C4-2B (cell line): ENCODE results near the gene TRMT112.

Source experiments
- H3K27ac ChIP-seq: fragments of 450-650 bp; 2 replicates; pipeline ENCODE4 v1.5.1; 2017
- ZFX ChIP-seq: fragments of 450-650 bp; IDR thresholded peaks from 2 replicates; pipeline ENCODE4 v1.6.1; 2017
- TF ChIP-seq, protein P1 (sequence below): fragments of 450-650 bp; conservative IDR thresholded peaks from 2 replicates; pipeline ENCODE4 v1.5.1; 2017; ENCODE audit warnings: mild to moderate bottlenecking

The TRMT112 gene

DNA sequence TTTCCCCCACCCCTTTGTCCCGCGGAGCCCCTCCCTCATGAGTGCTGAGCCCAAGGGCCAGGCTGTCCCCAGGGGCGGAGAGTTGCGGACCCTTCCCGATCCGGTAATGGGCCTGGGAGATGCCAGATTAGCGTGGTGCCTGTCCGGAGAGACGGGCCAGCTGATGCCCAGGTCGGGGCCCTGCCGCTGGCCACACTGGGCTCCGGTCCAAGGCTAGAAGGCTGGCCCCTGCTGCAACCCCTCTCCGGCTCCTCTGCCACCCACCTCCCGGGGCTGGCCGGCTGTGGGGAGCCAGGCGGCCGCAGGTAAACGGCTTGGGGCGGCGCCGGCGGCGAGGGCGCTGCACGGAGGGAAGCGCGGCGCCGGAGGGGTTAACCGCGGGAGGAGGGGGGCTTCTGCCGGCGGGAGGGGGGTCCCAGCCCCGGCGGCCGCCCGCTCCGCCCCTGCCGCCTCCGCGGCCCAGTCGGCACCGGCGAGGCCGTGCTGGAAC lies 26.1 kb downstream of the TRMT112 start, which contains the start of gene KCNK4:
Gene KCNK4 (plus strand): TSS at position 41 of the 490 bp plus-strand sequence. CDS start 1,717 bp downstream, outside the sequence.
- no peak within 1 kb of the TSS for H3K27ac ChIP-seq
- no peak for TF ChIP-seq ZFX
- TF ChIP-seq, protein P1, sequence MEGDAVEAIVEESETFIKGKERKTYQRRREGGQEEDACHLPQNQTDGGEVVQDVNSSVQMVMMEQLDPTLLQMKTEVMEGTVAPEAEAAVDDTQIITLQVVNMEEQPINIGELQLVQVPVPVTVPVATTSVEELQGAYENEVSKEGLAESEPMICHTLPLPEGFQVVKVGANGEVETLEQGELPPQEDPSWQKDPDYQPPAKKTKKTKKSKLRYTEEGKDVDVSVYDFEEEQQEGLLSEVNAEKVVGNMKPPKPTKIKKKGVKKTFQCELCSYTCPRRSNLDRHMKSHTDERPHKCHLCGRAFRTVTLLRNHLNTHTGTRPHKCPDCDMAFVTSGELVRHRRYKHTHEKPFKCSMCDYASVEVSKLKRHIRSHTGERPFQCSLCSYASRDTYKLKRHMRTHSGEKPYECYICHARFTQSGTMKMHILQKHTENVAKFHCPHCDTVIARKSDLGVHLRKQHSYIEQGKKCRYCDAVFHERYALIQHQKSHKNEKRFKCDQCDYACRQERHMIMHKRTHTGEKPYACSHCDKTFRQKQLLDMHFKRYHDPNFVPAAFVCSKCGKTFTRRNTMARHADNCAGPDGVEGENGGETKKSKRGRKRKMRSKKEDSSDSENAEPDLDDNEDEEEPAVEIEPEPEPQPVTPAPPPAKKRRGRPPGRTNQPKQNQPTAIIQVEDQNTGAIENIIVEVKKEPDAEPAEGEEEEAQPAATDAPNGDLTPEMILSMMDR, result no peak

DNA sequence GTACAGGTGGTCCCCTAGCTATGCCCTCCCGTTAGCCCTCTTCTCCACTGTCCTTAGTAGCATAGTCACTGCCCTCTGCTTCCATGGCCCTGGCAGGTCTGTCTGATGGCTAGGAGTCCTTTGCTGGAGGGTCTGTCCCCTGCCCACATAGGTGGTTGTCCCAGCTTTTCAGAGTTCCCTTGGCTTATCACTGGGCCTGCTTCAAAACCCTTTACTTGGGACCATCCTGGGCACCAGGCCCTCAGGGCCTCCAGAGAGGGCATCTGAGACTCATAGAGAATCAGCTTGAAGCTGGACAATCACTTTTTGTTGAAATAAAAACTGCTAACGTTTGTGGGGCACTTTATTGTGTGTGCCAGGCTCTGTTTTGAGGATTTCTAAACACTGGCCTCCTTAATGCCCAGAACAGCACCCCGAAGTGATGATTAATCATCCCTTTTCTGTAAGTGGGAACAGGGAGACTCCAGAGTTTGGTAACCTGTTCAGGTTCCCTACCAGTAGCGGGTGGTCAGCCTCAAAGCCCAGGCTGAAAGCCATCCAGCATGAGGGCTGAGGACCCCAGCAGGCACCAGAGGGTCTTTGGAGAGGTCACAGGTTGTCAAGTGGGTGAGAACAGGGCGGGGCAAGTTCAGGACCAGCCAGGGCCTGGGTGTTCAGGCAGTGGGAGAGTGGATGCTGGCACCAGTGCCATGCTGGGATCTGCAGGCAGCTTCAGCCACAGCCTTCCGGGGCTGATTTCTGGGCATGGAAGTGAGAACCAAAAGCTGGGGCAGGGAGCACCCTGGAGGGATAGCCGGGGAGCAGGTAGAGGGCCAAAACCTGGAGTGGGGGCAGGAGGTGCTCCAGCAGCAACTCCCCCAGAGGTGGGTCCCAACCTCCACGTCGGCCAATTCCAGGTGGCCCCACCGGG lies 26.8 kb downstream of the TRMT112 start:
- H3K27ac ChIP-seq, result no peak overlapping the region

DNA sequence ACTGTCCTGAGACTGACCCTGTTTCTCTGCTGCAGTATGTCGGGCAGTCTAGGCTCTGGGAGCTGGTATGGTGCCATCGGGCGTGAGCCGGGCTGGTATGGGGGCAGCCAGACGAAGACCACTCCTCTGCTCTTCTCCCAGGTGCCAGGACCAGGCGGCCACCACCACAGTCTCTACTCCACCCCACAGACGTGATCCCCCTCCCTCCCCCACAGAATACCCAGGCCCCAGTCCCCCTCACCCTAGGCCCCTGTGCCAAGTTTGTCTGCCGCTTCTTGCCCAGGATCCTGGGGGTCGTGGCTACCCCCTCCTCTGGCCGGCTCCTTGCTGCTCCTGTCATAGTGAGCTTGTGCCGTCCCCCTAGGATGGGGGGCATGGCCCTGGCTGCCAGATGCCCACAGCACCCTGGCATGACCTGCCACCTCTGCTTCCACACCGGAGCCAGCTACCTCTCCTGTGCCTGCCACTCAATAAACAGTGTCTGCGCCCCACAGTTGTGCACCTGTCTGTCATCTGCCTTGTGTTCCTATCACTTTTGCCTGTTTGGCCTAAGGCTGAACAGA lies 28.3 kb downstream of the TRMT112 start:
- no peak overlapping the region for H3K27ac ChIP-seq
- TF ChIP-seq, protein P1, result no peak
- no peak for TF ChIP-seq ZFX

More for the DNA sequence above, 26.8 kb downstream of the TRMT112 start:
- TF ChIP-seq, protein P1, result no peak
- TF ChIP-seq ZFX, result no peak

DNA sequence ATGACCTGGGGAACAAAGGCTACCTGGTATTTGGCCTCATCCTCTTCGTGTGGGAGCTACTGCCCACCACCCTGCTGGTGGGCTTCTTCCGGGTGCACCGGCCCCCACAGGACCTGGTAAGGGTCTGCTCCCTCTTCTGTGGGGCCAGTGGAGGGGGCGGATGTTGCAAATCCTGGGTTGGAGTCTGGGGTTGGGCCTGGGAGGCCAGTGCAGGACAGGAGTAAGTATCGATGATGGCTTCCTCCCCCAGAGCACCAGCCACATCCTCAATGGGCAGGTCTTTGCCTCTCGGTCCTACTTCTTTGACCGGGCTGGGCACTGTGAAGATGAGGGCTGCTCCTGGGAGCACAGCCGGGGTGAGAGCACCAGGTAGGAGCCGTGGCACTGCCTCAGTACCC lies 29.0 kb downstream of the TRMT112 start:
- H3K27ac ChIP-seq, result no peak overlapping the region
- TF ChIP-seq, protein P1, result no peak

DNA sequence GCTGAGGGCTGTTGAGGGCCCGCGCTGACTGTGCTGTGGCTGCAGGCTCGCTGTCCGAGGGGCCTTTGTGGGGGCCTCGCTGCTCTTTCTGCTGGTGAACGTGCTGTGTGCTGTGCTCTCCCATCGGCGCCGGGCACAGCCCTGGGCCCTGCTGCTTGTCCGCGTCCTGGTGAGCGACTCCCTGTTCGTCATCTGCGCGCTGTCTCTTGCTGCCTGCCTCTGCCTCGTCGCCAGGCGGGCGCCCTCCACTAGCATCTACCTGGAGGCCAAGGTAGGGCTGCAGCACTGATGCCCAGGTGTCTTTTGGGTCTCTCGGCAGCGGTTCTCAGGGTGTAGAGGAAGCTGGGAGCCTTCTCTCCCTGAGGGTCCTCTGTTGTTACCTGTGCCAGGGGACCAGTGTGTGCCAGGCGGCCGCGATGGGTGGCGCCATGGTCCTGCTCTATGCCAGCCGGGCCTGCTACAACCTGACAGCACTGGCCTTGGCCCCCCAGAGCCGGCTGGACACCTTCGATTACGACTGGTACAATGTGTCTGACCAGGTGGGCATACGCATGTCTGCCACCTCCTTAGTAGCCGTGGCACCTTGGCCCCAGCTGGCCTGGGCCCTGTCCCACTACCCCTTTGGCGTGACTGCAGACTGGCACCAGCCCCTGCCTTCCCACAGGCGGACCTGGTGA lies 29.5 kb downstream of the TRMT112 start:
- no peak for TF ChIP-seq ZFX
- TF ChIP-seq, protein P1, result no peak
- H3K27ac ChIP-seq, result no peak overlapping the region

DNA sequence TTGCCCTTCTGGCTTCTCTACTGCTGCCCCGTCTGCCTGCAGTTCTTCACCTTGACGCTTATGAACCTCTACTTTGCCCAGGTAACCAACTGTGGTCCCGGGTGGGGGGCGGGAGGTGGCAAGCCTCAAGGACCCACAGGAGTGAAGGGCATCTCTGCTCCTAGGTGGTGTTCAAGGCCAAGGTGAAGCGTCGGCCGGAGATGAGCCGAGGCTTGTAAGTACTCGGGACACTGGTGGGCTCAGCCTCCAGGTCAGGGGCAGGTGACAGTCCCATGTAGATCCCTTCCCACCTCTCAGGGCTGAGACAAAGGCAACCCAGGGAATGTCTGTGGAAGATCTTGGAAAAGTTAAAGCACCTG lies 30.6 kb downstream of the TRMT112 start:
- peak overlapping the region; percentile 87; the same call in 1 of the 2 replicates for H3K27ac ChIP-seq
- TF ChIP-seq, protein P1, result no peak
- no peak for TF ChIP-seq ZFX
